ENCODE results near the gene LNX1. TPM values are rescaled to one million over a fixed set of nuclear protein-coding genes. Genes with fewer than 3 reads are reported as not detected.
"Not testable (repeated sequence)": the region's sequence is repeated elsewhere in the genome, so short reads cannot be mapped to it uniquely, and the experiment has no call there.

The LNX1 gene
- total RNA-seq, 1 donor from 2014 or later: 10.7 TPM

DNA sequence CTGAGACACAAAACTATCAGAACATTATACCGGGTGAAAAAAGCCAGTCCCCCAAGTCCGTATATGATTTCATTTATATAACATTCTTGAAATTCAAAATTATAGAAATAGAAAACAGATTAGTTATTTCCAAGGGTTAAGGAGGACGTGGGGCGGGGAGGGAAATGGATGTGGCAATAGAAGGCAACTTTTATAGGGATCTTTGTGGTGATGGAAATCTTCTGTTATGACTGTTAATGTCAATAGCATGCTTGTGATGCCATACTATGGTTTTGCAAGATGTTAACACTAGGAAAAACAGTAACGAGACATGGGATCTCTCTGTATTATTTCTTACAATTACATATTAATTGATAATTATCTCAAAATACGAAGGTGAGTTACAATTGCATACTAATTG, 96.4 kb downstream of the LNX1 start:
- DNase-seq: no peak

- DNase-seq: peak; percentile 76
Observed at GRCh38 chr4:53490965-53491622, 100.2 kb downstream of the LNX1 start.

DNA sequence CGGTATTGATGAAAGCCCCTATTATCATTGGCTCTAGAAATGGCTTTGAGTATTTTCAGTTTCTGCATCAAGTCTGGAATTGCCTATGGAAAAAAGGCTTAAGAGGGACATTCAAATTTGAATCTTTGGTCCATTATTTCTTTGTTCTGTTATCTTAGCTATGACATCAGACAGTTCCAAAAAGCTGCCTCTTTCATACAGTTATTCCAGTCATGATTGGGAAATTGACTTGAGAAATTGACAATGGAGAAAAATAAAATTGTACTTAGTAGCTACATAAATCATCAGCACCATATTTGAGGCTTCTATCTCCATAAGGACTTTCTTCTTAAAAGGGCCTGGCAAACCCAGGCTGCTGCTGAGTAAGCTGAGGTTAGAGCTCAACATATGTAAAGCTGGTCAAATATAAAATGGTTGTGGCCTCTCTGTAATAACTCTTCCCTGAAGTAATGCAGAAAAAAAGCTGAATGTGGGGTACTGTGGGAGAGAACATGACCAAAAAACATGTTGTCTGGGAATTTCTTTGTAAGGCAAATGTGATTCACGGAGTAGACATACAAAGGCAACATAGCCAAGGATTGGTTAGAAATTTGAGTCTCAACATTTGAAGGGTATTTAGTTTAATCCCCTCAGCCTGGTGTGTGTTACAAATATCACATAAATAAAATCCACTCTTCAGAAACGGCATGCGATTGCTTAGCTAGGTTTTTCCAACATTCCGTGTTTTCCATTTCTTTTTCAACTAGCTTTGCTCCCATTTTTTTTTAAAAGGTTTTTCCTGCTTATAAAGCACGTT, 100.9 kb downstream of the LNX1 start:
- peak; percentile 65 for DNase-seq

GRCh38 chr4:53489279-53489889, 101.9 kb downstream of the LNX1 start:
- DNase-seq: no peak

DNA sequence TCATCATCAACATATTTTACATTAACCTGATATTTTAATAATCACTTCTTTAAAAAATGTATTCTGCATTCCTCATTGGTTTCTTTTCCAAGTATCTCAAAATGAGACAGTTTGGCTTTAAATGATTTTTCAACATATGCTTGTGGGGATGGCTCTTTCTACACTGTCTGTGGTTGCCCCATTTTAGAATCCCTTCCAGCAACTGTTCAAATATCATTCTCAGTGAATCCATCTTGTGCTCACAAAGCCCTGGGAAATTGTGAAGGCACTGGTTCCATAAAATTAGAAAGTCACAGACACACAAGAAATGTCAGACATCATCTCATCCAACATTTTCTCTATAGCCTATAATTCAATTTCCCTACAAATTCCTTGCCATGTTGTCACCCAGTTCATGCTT, 103.5 kb downstream of the LNX1 start:
- no peak for DNase-seq

GRCh38 chr4:53485658-53486040, 105.6 kb downstream of the LNX1 start:
- no peak for DNase-seq

DNA sequence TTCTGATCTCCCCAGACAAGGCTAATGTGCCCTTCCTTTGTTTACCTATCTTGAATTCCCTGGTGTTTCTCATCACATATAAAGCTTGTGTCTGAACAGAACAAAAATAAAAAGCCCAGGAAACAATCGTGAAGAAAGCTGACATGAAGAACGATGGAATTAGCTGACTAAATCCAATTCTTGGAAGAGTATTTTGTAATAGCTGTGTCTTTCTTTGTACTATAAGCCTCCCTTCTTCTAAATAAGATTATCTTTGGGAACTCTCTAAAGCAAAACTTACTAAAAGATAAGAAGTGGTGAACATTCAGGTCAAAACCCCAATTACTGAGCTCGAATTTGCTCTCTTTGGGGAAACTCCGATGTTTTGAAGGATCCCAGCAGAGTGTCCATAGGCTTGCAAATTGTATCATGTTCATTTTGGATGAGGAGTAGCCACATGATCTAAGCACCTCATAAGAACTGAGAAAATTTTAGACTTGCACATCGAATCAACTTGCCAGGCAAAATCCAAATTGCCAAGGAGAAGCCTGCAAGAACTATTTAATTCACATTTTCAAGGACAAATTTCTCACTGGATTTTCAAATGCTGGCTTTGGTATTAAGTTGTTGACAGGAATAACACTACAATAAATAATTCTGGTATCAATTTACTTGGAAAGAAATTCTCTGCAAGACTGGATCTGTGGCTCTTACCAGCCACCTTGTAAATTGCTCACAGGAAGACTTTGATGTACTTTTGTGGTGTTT, 106.2 kb downstream of the LNX1 start:
- DNase-seq: no peak

DNA sequence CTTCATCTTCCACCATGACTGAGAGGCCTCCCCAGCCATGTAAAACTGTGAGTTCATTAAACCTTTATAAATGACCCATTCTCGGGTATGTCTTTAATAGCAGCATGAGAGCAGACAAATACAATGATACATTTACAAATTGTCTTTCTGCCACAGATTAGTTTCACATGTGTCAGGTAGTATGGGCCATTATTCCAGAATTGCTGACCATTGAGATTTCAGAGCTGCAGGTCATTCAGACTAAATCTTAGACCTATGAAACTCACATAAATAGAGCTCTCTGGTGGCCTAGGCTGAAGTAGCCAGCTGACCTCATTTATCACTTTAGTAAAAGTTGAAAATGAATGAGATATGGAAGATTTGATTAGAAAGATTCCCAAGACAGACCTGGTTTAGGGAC, 108.0 kb downstream of the LNX1 start:
- no peak for DNase-seq

- no peak for DNase-seq
Observed at GRCh38 chr4:53481586-53481985, 109.7 kb downstream of the LNX1 start.

- no peak for DNase-seq
Observed at GRCh38 chr4:53480909-53481308, 110.4 kb downstream of the LNX1 start.

GRCh38 chr4:53479736-53480525, 111.4 kb downstream of the LNX1 start:
- no peak for DNase-seq

DNA sequence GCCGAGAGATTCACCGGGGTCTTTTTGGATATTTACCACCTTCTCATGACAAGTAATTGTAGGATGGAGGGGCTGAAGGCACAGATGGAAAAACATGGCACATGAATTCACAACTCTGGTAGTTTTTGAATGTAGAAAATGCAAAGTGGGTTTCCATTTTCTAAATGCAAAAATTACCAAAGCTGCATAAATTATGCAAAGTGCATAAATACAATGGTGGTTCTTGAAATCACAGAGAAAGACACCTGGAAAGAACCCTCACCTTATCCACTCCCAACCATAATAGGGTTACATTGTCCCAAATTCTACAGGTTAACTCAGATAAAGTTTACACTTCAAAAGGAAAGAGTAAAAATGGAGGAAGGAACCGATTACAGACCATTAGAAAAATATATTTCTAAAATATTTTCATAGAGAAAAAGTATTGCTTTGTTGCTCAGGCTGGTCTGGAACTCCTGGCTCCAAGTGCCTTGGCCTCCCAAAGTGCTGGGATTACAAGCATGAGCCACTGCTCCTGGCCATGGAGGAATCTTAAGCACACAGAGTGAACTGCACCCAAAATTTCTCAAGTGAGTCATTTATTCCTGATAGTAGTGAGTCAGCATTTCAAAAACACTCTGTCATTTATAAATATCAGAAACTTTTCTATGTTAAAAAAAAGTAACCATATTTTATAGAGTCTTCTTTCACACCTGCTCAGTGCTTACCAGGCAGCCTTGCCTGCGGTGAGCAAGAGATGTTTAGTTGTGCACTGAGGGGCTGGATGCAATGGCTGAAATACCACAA, 112.4 kb downstream of the LNX1 start:
- no peak for DNase-seq

- DNase-seq: no peak
Observed at GRCh38 chr4:53477636-53478035, 113.7 kb downstream of the LNX1 start.

DNA sequence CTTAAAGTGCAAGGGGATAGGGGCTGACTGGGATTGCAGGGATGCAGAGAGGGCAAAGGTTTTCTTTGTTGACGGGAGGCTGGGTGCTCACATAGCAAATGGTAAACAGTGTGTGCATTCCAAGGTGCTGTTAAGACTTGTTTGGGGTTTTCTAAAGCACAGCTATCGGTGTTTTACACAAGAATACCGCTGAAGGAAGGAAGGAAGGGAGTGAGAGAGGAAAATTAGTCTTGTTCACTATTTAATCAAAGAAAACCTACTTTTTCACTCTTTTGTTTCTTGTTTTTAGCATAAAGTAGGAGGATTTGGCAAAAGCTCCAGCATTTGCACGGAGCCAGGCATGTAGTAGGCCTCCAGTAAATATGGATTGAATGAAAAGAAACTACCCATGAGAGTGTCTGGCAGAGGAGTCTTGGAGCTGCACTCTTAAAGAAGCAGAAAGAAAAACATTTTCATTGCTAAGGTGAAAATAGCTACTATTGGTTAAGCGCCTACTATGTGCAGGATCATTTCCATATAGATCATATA, 114.2 kb downstream of the LNX1 start:
- no peak for DNase-seq

DNA sequence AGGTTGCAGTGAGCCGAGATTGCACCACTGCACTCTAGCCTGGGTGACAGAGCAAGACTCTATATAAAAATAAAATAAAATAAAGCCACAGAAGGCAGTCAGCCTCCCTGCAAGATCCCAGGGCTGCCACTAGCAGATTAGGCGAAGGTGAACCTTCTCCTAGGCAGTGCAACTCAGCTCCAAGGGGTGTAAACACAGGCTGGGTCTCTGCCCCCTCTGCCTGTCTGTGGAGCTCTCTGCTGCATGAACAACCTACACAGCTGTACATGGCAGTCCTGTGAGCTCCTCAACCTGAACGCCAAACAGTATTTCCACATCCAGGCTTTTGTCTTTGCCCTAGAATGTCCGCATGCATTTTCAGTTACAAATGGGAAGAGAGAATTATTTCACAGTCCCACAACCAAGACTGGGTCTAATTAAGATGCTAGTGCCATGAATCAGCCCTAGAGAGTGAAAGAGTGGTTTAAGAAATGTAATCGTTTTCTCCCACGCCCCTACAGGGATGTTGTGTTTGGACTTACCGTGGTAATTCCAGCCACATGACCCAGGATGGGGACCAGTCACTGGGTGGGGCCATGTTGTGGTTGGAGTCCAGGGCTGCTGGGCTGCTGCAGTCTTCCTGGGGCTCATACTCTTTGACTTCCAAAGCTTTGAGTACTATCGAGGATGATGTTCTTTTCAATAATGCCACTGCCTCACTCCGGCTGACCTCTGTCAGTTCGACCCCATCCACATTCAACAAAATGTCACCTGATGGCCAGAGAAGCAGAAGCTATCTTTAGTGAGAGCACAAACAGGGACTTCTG, 114.9 kb downstream of the LNX1 start:
- no peak for DNase-seq

DNA sequence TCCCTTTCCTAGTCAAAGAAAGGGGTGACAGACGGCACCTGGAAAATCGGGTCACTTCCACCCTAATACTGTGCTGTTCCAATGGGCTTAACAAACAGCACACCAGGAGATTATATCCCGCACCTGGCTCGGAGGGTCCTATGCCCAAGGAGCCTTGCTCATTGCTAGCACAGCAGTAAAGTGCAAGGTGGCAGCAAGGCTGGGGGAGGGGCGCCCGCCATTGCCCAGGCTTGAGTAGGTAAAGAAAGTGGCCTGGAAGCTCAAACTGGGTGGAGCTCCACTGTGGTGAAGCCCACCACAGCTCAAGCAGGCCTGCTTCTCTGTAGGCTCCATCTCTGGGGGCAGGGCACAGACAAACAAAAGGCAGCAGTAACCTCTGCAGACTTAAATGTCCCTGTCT, 124.7 kb downstream of the LNX1 start:
- not testable (repeated sequence) for DNase-seq

- no peak for DNase-seq
Observed at GRCh38 chr4:53465891-53466290, 125.4 kb downstream of the LNX1 start.

GRCh38 chr4:53465281-53465680, 126.0 kb downstream of the LNX1 start:
- peak; percentile 65 for DNase-seq

- DNase-seq: no peak
Observed at GRCh38 chr4:53463340-53463739, 127.9 kb downstream of the LNX1 start.

DNA sequence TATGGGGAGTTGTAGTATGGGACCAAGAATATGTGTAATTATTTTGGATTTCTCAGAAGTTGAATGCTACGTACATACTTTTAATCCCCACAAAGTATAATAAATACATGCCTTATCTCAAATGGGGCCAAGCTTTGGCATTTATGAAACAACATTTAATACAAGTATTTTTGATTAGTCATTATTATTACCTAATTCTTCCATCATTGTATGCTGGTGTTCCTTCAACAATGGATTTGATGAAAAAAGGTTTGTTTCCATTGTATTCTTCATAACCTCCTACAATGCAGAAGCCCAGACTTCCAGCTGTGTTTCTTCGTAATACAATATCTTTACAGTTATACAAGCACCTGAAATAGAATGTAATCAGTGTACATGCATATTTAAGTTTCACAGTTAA, 130.0 kb downstream of the LNX1 start:
- DNase-seq: no peak

Measured in tongue (tissue), 2 donors.